GM18873 (cell line): Measurements from ENCODE around the gene MAX.
"Not testable (repeated sequence)": the region's sequence is repeated elsewhere in the genome, so short reads cannot be mapped to it uniquely, and the experiment has no call there.

Experiments used
- ATAC-seq: cut with Tn5 transposase; IDR thresholded peaks from one replicate; pipeline ENCODE4 v1.9.1; 2021; ENCODE audit warnings: mild to moderate bottlenecking, moderate library complexity, moderate number of reproducible peaks; ENCODE audit not compliant: unreplicated experiment, low FRiP score

Gene MAX

DNA sequence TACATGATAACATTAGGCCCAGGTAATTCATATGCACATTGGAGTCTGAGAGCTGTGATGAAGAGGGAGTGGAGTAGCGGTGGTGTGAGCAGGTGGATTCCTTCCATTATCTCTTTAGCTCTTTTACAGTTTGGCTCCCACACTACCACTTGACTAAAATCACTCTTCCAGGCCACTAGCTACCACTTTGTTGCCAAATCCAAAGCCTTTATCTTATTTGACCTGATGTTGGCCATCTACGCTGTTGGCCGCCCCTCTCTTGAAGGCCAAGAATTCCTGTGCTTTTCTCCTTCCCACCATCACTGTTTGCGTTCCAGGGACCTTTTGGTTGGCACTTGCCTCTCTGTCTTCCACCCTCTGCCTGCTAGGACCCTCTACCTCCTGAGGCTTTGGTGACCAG is 4.0 kb upstream of the MAX start:
- no peak for ATAC-seq

DNA sequence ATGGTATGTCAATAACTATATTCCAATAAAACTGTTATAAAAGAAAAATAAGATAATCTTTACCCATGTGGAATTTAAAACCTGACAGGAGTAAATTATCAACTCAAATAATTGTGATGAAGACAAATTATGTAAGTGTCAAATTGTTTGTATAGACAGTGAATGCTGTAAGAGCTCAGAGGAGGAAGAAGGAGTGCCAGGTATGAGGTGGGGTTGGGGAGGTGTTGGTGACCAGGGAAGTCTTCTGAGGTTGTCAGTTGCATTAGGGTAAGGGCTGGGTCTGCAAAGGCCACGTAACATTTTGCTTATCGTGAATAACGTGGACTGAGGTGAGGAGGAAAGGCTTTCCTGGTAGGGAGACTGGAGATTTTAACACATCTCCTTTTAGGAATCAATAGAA is 2.5 kb upstream of the MAX start:
- no peak for ATAC-seq

DNA sequence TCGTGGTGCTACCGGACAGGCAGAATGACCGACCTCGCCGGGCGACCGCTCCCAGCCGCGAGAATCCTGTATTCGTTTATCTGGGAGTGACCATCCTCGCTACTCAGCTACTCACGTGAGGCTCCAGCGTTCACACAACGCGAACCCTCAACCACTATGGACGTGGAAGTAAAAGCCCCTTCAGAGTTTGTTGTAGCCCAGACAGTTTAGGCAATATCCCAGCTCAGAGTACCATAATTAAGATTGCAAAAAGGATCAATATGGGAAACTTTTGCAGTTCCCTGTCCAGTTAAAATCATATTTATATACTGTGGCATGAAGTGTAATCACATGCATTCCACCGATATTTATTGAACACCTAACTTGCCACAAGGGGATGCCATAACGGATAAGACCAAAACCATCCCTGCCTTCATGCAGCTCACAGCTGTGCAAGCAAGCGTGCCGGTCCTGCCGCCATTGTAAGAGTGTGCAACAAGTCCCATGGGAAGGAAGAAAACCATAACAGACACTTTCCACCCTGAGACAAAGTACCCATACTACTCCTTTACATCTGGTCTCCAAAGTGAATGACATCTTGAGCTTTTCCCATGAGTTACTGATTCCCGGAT is 938 bp upstream of the MAX start:
- no peak for ATAC-seq

DNA sequence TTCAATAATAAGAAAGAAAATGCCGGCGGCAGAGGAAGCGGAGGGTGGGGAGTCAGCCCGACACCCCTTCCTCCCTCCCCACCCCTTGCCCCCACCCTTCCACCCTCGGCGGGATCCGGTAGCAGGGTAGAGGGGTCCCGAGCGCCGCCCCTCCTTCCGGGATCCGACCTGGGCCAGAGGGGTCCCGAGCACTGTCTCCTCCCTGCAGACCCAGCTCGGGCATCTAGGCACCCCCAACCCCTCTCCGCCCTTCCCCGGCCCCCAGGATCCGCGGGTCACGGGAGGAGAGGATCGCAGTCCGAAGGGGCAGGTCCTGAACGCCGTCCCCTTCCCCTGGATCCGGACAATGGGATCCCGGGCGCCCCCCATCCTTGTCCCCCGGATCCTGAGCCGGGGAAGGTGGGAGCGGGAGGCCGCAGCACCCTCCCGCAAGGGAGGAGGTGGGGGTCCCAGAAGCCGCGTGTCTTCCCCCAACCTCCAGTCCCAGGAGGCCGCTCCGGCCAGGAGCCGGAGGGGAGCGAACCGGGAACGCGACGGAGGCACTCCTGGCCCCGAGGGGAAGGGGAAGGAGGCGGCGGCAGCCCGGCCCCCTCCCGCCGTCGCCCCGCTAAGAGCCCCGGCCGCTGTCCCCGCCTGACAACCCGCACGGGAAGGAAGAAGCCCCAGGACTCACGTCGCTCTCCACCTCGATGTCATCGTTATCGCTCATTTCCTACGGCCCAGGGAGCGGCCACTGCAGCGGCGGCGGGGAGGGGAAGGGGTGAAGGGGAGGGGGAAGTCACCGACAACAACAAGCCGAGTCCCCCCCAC is 481 bp downstream of the MAX start:
- ATAC-seq, result no peak

DNA sequence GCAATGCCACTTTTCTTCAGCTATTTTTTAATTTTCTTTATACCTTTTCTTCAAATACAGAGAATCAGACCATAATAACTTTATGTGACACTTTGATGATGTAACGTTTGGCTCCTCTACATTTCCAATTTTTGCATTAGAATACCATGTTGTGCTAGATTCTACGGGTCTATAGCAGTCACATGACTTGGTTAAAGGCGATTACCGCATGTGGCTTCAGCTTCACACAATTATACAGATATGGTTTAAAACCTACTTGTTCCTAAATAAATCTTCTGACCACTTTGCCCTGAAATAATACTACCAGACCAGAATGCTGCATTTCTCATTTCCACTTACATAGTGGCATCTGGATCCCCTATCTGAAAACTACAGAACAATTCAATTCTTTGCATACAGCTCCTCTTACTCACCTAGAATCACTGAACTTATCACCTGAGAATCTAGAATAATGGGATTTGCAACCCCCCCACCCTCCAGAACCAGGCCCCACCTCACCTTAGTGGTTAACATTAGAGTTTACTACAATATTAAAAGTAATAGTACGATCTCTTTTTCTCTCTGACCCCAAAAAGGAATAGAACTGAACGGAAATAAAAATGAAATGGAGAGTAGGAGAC is 1.3 kb downstream of the MAX start:
- no peak for ATAC-seq

DNA sequence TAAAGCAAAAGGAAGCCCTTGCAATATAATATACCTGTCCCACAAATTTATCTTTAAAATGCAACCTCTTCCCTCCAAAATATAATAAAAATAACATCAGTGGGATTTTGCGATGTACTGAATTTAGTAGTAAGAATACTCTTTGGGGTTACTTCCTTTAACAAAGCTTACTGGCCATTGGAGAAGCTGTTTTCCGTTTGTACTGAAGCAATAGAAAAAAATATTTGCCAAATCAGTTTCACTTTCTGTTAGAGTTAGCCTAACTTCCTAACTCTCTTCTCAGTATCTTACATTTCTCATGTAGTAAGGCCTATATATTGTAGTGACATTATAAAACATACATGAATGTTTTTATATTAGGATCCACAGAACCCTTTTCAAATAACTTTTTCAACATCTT is 3.7 kb downstream of the MAX start:
- no peak for ATAC-seq

DNA sequence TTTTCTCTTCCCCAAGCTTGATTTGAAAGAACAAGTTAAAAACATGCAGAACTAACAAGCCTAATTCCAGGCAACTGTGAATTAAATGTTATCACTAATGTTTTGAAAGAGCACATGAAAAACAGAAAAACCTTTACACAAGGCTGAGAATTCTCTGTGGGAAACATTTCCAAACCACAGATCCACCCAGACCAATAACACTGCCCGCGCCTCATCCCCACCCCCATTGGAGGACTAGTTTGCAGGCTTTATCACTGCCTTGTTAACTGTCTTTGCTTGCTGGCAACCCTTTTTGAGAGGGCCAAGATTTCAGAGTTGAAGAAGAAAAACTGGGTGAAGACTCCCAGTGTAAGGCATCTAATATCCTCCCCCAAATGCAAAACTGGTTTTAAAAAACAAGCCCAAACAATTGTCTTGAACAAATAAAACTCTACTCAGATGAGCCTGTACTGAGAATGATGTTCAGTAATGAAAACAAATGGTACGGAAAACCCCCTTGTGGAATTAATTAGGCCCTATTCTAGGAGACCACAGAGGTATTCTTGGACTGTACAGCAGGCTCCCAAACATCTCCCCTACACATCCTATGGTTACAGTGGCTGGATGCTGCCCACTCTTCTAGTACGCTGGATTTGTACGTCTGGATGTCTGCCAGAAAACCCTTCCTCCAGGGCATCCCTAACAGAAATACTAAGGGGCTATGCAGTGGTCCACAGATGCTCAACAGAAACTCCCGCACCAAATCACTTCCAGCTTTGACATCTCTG is 5.8 kb downstream of the MAX start:
- no peak for ATAC-seq

DNA sequence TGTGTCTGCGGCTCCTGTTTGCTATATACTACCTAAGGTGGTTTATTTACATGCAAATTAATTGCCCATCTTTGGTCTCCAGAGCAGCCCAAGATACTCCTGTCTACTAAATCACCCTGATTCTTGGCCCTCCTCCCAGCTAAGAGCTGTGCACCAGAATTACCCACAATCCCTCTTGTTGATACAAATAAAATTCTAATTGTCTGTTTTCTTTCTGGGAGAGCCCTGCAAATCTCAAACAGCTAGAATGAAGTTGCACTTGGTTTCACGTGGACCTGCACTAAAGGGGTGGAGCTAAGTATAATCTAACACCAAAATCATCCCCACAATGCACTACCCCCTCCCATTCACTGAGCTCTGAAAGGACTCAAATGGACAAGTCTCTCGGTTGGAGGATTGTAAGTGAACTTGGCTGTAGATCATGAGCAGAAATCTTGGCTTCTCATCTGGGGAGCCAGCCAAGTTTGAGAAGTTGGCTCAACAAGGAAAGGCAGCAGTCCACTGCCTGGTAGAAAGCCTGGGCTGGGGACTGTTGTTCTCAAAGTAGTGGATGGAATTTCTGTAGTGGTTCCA is 6.6 kb downstream of the MAX start:
- ATAC-seq, result no peak

DNA sequence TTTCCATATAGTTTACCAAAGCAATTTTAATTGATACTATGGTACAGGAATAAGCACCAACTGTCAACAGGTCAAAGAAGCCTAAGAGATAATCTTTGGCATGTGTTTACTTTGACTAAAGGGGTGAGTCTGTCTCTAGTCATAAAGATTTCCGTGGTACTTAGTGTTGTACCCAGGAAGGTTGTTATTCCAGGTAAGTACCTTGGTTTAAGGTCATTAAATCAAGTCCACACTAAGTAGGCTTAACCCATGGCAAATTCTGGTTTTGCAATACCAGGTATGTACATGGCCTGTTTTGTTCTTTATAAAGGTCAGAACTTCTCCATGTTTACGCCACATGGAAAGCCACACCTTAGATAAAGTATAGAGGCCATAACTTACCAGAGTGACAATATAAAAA is 10.0 kb downstream of the MAX start:
- ATAC-seq, result no peak

DNA sequence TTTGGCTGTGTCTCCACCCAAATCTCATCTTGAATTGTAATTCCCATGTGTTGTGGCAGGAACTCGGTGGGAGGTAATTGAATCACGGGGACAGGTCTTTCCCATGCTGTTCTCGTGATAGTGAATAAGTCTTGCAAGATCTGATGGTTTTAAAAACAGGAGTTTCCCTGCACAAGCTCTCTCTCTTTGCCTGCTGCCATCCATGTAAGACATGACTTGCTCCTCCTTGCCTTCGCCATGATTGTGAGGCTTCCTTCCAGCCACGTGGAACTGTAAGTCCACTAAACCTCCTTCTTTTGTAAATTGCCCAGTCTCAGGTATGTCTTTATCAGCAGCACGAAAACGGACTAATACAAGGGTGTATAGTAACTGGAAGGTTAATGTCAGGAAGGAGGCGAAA is 14.5 kb downstream of the MAX start:
- ATAC-seq, result not testable (repeated sequence)

DNA sequence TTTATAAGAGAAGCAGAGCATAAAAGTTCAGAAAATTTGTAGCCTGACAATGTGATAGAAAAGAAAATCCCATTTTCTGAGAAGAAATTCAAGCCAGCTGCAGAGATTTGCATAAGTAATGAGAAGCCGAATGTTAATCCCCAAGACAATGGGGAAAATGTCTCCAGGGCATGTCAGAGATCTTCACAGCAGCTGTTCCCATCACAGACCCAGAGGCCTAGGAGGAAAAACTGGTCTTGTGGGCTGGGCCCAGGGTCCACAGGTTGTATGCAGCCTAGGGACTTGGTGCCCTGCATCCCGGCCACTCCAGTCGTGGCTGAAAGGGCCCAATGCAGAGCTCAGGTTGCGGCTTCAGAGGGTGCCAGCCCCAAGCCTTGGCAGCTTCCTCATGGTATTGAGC is 15.6 kb downstream of the MAX start:
- ATAC-seq, result not testable (repeated sequence)

DNA sequence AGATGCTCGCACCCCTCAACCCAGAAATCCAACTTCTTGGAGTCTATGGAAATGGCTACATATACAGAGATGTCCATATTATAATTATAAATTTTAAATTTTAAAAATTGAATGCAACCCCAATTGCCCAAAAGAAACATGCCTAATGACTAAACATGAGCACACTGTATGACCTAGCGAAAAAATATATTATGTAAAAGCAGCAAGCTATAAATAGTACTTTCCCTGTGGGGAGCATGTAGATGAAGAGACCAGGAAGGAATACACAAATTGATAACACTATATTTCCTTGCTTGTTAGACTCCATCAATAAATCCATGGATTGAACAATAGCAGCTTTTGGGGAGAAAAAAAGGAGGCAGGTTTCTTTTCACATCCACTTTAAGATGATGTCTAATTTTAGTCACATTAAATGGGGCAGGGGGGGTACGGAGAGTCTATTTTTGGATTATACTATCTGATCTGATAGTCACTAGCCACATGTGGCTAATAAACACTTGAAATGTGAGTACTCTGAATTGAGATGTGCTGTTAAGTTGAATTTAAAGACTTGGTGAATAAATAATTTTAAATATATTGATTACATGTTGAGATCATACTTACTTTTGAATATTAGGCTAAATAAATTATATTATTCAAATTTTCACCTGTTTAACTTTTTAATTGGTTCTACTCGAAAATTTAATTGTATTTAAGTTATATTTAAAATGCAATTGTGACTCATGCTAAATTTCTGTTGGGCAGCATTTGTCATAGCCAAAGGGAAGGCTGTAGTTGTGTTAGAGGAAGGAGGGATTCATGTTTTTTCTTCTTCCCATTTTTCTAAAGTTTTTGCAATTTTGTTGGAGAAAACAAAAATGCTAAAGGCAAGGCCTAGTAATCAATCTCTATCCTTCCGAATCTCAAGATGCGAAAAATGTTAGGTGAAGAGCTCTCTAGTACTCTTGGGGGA is 17.5 kb downstream of the MAX start:
- ATAC-seq, result no peak

DNA sequence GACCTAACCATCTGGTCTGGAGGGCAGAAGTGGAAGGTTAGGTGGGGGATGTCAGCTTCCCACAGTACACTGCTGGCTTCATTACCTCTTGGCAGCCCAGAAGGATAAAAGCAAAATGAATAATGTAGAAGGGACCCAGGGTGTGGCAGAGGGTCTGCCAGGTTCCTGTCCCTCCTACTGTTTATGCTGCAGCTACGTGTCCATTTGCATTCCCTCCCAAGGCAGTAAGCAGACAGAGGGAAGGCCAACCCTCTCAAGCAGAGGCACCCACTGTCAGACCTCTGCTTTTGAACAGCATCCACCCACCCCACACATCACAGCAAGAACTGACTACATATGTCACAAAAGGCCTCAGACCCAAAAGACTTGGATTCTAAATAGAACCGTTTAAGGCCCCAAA is 19.4 kb downstream of the MAX start:
- ATAC-seq, result no peak

DNA sequence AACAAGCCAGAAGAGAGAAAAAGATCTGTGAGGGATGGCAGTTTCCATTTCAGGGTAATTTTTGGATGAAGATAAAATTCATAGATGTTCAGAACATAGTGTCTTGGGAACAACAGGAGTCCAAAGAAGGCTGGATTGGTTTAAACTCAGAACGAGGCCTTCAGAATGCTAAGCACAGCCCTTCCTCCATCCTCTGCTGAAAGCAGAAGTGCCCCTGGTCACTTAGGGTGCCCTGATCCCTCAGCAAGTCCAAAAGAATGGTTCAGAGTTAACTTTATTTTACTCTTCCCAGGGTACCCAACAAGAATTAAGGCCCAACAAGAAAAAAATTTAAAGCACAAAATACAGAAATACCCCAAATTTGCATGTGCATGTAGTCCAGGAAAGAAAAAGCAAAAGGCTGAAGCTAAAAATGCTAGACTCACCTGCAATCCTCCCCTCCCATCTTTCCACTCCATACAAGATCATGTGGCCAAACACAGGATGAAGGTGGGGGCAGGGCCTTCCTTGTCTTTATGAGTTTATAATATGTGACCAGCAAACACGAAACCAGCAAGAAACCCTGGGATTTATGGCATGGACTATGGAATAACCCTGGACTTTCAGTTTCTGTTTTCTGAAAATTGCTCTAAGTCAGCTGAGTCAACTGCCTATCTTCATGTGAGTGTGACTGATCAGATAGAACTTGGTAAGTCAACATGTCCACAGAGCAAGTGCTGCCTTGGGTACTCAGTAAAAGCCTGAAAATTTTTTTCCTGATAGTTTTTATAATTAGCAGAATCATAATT is 21.2 kb downstream of the MAX start:
- ATAC-seq, result no peak

DNA sequence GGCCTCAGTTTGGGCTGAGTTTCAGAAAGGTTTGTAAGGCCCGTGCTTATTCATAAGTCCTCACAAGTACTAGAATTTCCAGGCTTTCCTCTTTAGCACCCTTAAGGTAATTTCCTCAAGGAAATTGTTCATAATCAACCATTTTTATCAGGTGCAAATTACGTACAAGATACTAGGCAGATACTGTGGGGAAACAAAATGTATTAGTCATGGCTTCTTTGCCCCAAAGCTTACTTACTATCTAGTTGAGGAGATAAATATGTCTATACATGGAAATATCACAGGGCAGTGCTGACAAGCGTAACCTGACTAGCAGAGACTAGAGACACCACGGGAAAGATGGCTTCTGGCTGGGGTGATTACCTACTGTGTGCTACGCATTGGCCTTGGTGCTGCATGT is 22.5 kb downstream of the MAX start:
- ATAC-seq, result no peak

DNA sequence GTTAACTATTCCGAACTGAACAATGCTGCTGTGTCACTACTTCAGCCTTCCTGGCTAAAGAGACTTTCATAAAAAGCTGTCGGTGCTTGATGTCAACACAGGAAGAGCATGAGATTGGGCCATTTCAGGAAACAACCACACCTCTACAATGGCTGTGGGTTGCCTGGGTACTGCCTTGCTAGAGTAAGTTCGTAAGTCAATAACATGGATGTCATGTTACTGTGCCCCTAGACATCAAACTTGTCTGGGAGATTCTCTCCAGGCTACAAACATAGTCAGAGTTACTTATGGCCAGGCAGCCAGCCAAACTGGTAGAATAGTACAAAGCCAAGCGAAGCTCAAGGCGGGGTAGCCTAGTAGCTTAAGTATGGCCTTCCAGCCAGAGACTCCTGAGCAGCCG is 23.1 kb downstream of the MAX start:
- no peak for ATAC-seq

DNA sequence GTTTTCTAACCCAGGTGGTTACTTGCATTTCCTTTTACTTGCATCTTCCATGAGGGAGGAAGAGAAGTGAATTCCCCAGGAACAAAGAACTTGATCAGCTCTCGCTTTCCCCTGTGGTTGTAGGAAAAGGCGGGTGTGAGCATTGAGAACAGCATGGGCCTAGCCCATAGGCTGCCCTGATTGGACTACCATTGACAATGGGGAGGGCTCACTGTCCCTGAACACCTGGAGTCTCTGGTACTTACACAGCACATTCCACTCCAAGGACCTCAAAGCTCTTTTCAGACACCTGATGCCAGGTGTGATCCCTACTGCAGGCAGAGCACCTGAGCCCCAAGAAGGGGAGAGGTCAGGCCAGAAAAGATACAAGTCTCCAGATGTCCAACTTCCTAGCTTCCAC is 25.0 kb downstream of the MAX start:
- ATAC-seq, result no peak

DNA sequence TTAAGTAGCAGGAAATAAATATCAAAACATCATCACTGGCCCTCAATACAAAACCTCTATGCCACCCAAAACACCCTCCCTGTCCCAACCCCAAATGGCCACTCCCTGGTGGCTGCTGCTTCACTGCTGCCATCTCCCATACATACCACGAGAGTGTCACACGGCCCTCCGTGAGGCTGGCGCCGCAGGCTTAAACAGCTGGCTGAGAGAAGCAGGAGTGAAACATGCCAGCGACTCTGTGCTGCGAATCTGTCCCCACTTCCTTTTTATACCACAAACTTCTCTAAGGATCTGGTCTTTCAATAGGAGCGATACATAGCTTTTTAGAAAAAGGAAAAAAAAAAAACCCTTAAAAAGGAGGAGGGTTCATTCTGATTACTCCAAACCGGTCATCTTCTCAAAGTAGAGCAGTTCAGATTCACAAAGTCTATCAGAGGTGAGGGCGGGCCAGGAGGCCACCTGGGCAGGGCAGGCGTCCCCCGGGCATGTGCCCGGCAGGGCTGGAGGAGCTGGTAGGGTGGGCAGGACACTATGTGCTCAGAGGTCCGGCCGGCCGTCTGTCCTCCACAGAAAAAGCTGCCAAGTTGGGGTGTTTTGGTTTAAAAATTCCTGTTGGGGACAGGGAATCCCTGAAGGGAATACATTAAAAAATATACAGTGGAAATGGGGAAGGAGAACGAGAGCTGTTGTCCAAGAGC is 26.5 kb downstream of the MAX start:
- ATAC-seq, result no peak
